ENCODE data around the gene ALG5. TPM values are rescaled to one million over a fixed set of nuclear protein-coding genes. Genes with fewer than 3 reads are reported as not detected.
A peak's percentile ranks its signal among the peaks of the same experiment; 100 is the strongest.

Gene ALG5
- total RNA-seq, 1 donor: 53.2 TPM

DNA sequence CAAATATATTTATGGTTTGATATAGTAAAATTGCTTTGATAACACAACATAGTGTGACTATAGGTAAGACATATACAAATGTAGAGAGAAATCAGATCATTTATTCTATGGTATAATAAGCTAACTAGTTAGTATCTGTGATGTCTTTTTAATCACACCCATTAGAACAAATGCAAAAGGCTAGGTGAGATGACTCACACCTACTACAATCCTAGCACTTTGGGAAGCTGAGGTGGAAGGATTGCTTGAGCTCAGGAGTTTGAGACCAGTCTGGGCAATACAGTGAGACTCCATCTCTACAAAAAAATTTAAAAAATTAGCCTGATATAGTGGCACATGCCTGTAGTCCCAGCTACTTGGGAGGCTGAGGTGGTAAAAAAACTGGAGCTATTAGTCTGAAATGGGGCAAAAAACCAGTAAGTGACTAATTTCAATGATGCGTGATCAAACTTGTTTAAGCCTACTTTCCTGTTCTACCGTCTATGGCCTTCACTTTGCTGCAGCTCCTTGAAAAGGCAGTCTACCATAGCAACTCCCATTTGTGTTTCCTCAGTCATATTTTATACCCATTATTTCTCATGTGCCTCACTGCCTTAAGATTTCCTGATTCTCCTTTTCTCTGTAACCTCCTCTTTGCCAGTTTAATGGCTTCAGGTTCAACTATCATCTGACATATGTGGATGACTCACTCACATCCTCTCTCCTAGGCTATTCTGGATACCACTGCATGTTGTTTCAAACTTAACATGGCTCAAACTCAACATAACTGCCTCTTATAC, 12.5 kb downstream of the ALG5 start:
- DNase-seq (ENCODE audit: low read depth): no peak
- no peak overlapping the region for H3K4me3 ChIP-seq (ENCODE audit: low read depth, low read length)
- TF ChIP-seq, protein P1, sequence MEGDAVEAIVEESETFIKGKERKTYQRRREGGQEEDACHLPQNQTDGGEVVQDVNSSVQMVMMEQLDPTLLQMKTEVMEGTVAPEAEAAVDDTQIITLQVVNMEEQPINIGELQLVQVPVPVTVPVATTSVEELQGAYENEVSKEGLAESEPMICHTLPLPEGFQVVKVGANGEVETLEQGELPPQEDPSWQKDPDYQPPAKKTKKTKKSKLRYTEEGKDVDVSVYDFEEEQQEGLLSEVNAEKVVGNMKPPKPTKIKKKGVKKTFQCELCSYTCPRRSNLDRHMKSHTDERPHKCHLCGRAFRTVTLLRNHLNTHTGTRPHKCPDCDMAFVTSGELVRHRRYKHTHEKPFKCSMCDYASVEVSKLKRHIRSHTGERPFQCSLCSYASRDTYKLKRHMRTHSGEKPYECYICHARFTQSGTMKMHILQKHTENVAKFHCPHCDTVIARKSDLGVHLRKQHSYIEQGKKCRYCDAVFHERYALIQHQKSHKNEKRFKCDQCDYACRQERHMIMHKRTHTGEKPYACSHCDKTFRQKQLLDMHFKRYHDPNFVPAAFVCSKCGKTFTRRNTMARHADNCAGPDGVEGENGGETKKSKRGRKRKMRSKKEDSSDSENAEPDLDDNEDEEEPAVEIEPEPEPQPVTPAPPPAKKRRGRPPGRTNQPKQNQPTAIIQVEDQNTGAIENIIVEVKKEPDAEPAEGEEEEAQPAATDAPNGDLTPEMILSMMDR (IDR thresholded peaks at IDR 0.05; ENCODE audit: insufficient read depth, low read length): no peak

DNA sequence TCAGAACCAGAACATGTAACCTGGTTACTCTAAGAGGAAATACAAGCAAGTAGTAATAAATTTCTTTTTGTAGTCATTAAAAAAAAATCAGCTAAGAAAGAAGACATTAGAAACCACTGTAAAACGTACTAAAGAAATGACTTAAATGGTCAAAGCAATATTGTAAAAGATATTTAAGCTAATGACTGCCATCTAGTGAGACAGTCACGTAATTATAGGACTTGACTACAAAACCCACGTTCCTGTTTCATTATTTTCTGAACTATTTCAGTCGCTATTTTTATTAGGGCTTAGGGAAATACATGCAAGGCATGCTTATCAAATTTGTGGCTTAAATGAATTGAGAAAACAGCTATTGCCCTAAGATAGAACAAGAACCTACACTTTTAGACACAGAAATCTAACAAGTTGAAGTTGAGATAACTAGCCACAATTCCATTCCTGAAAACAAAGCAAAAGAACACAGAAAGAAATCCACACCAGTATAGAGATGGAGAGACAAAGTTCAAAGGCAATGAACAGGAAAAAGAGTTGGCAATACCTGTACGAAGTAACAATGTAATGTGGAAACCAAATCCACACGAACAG, 17.9 kb downstream of the ALG5 start:
- TF ChIP-seq, protein P1 (IDR thresholded peaks at IDR 0.05; ENCODE audit: insufficient read depth, low read length): peak; percentile 46
- H3K4me3 ChIP-seq (ENCODE audit: low read depth, low read length): no peak overlapping the region

DNA sequence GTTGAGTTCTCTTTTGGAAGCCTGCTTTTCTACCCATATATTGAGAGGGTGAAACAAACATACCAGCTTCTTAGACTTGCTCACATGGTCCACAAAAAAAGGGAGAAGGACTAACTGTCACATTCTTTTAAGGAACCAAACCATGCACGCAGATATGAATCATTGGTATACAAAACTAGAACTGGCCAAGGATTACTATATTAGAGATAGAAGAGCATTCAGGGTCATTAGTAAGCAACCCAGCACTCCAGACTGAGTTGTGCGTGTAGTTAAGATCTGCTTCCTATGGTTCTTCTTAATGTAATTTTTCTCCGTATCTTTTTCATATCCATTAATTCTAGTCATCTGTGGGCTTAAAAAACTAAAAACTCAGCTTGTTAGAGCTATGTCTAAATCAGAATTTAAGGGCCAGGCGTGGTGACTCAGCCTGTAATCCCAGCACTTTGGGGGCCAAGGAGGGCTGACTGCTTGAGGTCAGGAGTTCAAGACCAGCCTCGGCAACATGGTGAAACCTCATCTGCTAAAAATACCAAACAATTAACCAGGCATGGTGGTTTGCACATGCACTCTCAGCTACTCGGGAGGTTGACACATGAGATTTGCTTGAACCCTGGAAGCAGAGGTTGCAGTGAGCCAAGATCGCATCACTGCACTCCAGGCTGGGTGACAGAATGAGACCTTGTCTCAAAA, 19.6 kb downstream of the ALG5 start:
- no peak for DNase-seq (ENCODE audit: low read depth)
- no peak overlapping the region for H3K4me3 ChIP-seq (ENCODE audit: low read depth, low read length)
- TF ChIP-seq, protein P1 (IDR thresholded peaks at IDR 0.05; ENCODE audit: insufficient read depth, low read length): no peak

More for the DNA sequence above, 17.9 kb downstream of the ALG5 start:
- DNase-seq (ENCODE audit: low read depth): peak; percentile 81

DNA sequence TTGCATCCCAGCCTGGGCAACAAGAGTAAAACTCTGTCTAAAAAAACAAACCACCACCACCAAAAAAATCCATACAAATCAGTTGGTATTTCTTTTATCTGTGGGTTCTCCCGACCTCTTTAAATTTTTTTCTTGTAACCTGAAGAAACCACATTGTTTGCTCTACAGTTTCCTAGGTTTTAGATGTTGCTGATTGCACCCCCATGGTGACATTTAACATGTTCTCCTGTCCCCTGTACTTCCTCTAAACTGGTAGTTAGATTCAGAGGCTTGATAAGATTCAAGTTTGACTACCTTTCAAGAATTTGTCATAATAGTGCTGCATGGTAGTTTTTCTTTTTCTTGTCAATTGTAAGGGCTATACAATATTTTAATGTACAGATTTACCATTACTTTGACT, 24.0 kb downstream of the ALG5 start:
- TF ChIP-seq, protein P1 (IDR thresholded peaks at IDR 0.05; ENCODE audit: insufficient read depth, low read length): no peak
- H3K4me3 ChIP-seq (ENCODE audit: low read depth, low read length): no peak overlapping the region
- DNase-seq (ENCODE audit: low read depth): no peak

DNA sequence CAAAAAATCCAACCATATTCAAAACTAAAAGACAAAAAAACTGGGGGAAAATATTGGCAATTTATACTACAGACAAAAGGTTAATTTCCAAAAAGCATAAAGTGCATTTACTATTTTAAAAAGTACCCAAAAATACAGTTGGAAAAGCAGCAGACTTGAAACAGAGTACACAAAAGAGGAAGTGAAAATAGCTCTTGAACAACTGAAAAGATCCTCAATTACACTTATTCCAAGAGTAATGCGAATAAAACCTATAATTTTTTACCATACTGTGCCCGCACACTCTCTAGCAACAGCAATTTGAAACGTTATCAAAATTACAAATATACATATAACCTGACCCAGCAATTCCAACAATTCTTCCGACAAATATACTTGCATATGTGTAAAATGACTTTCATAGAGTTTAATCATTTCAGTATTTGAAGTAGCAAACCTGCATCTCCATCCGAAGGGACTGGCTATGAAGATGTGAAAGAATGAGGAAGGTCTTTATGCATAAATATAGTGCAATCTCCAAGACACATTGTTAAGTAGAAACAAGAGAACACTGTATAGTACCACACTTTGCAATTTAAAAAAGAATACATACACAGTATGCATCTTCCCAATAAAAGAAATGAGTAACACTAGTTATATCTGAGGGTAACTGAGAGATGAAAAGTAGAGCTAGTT, 25.4 kb downstream of the ALG5 start:
- DNase-seq (ENCODE audit: low read depth): no peak
- no peak overlapping the region for H3K4me3 ChIP-seq (ENCODE audit: low read depth, low read length)
- TF ChIP-seq, protein P1 (IDR thresholded peaks at IDR 0.05; ENCODE audit: insufficient read depth, low read length): no peak

DNA sequence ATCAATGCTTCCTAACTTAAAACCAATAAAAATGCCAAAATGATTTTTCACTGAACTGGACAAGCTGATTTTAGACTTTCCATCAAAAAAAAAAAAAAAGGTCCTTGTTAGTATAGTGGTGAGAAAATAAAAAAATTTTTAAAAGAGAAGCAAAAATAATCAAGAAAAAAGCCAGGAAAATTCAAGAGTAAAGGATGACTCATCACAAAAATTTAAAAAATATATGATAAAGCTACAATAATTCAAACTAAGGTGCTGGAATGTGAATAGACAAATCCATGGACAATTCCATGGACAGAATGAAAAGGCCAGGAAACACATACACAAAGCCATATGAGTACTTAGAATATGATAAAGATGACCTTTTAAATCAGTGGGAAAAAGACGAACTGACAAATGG, 26.1 kb downstream of the ALG5 start:
- no peak for DNase-seq (ENCODE audit: low read depth)
- no peak overlapping the region for H3K4me3 ChIP-seq (ENCODE audit: low read depth, low read length)
- TF ChIP-seq, protein P1 (IDR thresholded peaks at IDR 0.05; ENCODE audit: insufficient read depth, low read length): no peak

Data from fibroblast of the aortic adventitia (primary cell).